H1 (cell line): ENCODE measurements around the gene MIEF2. TPM values are rescaled to one million over a fixed set of nuclear protein-coding genes. Genes with fewer than 3 reads are reported as not detected.

Source experiments
- RAD21 ChIP-seq, 2 experiments: IDR thresholded peaks in 1 of 2; conservative IDR thresholded peaks in 1 of 2; 2 replicates each; pipeline ENCODE4 v1.6.1; 2011; ENCODE audit warnings: low read depth in 2 of 2, low read length in 2 of 2, improper control_type of control experiment in 1 of 2, inconsistent platforms in 1 of 2, mild to moderate bottlenecking in 1 of 2, moderate library complexity in 1 of 2
- polyA plus RNA-seq, 7 experiments: library from polyadenylated mRNA; depleted of rRNA in 3 of 7; stranded (reverse) in 5 of 7; unstranded in 2 of 7; fragments of >200 nt in 5 of 7; fragments of 200-250 nt in 2 of 7; gene quantifications; 1 replicate in 5 of 7; 2 replicates in 1 of 7; 4 replicates in 1 of 7; pipeline versions ENCODE4 v1.2.1 to v1.2.3, GENCODE V29; 2011 to 2013; ENCODE audit warnings: missing spikeins in 2 of 7, mixed read lengths in 2 of 7
- total RNA-seq: library from RNA; stranded (reverse); fragmentation: NEBNext Ultra II Directional; extraction: Animal tissue kit (Norgen Biotek cat#: 25700); gene quantifications from 2 replicates; pipeline ENCODE4 v1.2.1, GENCODE V29; 2021

MIEF2 gene
- total and polyA plus RNA-seq, 2 of the 8 experiments (the other 6 are each of a cell fraction or from before 2014, with no cell fraction given) = 9.9 to 24.9 TPM

- TF ChIP-seq RAD21 (IDR thresholded peaks at IDR 0.05 in 1 of 2, conservative IDR thresholded peaks at IDR 0.05 in 1 of 2; ENCODE audit: low read depth in 2 of 2, low read length in 2 of 2) = no peak
Measured at GRCh38 chr17:18263885-18264682, 3.6 kb downstream of the MIEF2 start (continued).
